Suprapubic skin (tissue), 4 donors: ENCODE data around the gene ZBTB16. TPM values are rescaled to one million over a fixed set of nuclear protein-coding genes. Genes with fewer than 3 reads are reported as not detected.

Experiments
- DNase-seq, 2 donors: peaks; one replicate each; pipeline ENCODE4 v3.0.0-alpha.2; 2019; ENCODE audit warnings: low spot score in 2 of 2
- H3K27ac ChIP-seq: fragments of 200-600 bp; sonication (generic); one replicate; pipeline ENCODE4 v1.5.1; 2019
- H3K27me3 ChIP-seq: fragments of 200-600 bp; sonication (generic); one replicate; pipeline ENCODE4 v1.5.1; 2019
- H3K36me3 ChIP-seq: fragments of 200-600 bp; sonication (generic); one replicate; pipeline ENCODE4 v1.5.1; 2019
- H3K4me1 ChIP-seq: fragments of 200-600 bp; sonication (generic); one replicate; pipeline ENCODE4 v1.5.1; 2019
- H3K4me3 ChIP-seq: fragments of 200-600 bp; sonication (generic); one replicate; pipeline ENCODE4 v1.5.1; 2019; ENCODE audit warnings: mild to moderate bottlenecking
- H3K9me3 ChIP-seq: fragments of 200-600 bp; sonication (generic); one replicate; pipeline ENCODE4 v1.5.1; 2019
- CTCF ChIP-seq, 2 donors: fragments of 200-600 bp in 1 of 2; fragments of 450-650 bp in 1 of 2; sonication (generic) in 1 of 2; IDR thresholded peaks; one replicate each; pipeline ENCODE4 v1.5.1; 2016 to 2019; ENCODE audit warnings: antibody characterized with exemption in 2 of 2, mild to moderate bottlenecking in 1 of 2, moderate library complexity in 1 of 2
- EP300 ChIP-seq: sonication (generic); formaldehyde crosslinking; IDR thresholded peaks from one replicate; pipeline ENCODE4 v1.6.1; 2017; ENCODE audit warnings: antibody characterized with exemption
- POLR2A ChIP-seq, 2 donors: fragments of 450-650 bp; IDR thresholded peaks; one replicate each; pipeline ENCODE4 v1.6.1; 2017; ENCODE audit warnings: antibody characterized with exemption in 2 of 2, mild to moderate bottlenecking in 2 of 2, moderate library complexity in 2 of 2
- POLR2AphosphoS5 ChIP-seq, 3 donors: sonication (generic); formaldehyde crosslinking; IDR thresholded peaks; one replicate each; pipeline ENCODE4 v1.6.1; 2017; ENCODE audit warnings: antibody characterized with exemption in 3 of 3
- WGBS: methylation state at CpG from one replicate; pipeline ENCODE4 v1.1.5; 2018; 5-methylcytosine and 5-hydroxymethylcytosine counted together
- total RNA-seq, 4 donors: library from RNA; depleted of rRNA; stranded (reverse); fragments of >200 nt; gene quantifications; one replicate each; pipeline ENCODE4 v1.1.0, GENCODE V29; 2016

ZBTB16 gene
- total RNA-seq, 4 donors from 2014 or later = 142 to 474 (median 232) TPM

- 89% methylated on average over 9 of the region's 9 CpGs for WGBS
- Histone ChIP-seq H3K27ac (peak overlapping the region; percentile 100), H3K9me3 (no peaks in the 10 kb centered on the region), H3K27me3 (no peaks in the 10 kb centered on the region), H3K36me3 (no peaks in the 10 kb centered on the region), H3K4me3 (no peak overlapping the region), H3K4me1 (peaks cover 96% of the 10 kb centered on the region)
- no peak for DNase-seq
- no peak for TF ChIP-seq CTCF (IDR thresholded peaks at IDR 0.05)
- TF ChIP-seq EP300 = no peak
- TF ChIP-seq POLR2A (IDR thresholded peaks at IDR 0.05) = no peak
- no peak for TF ChIP-seq POLR2AphosphoS5 (IDR thresholded peaks at IDR 0.05)
Observed at GRCh38 chr11:114164546-114164945, 105.0 kb downstream of the ZBTB16 start.

DNA sequence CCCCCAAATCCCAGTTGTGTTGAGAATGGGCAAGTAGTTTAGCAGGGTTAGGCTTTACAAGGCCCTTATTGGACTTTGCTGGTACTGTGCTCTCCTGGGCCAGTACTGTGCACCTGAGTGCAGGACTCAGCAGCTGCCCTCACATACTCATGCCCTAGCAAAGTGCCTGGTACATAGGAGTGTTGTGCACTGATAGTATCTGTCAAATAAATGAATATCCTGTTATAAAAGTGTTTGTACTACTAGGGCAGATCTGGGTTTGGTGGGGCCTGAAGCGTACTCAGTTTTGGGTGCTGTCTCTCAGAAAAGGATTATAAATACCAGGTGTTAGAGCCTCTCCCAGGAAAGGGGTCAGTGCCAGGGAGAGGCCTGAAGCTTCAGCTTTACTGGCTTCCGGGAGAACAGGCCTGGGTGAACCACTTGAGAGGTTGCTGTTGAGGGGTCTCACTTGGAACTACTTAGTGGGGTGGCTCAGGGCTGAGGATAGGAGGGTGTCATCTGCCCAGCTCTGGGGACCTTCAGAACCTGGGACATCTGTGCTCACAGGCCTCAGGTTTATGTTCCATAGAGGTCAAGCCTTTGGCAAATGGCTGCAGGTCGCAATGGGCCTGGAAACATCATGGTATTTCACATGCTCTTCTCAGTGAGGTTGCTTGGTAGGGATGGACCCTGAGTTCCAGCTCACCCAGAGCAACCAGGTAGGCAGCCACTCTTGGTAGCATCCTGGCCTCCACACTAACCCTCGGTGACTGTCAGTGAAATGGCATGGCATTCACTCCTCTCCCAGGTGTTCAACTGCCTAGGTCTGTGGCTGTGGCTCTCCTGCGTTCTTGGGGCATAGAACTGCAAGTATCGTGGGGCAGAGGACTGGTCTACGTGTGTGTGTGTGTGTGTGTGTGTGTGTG lies 106.1 kb downstream of the ZBTB16 start:
- TF ChIP-seq EP300 = no peak
- no peak for TF ChIP-seq POLR2A (IDR thresholded peaks at IDR 0.05)
- no peak for TF ChIP-seq CTCF (IDR thresholded peaks at IDR 0.05)
- TF ChIP-seq POLR2AphosphoS5 (IDR thresholded peaks at IDR 0.05) = no peak
- Histone ChIP-seq H3K4me3 (no peak overlapping the region), H3K27me3 (no peaks in the 10 kb centered on the region), H3K27ac (peak overlapping the region; percentile 100), H3K36me3 (no peaks in the 10 kb centered on the region), H3K9me3 (no peaks in the 10 kb centered on the region), H3K4me1 (peaks cover 98% of the 10 kb centered on the region)
- DNase-seq = no peak
- WGBS = 88% methylated on average over 7 of the region's 7 CpGs

DNA sequence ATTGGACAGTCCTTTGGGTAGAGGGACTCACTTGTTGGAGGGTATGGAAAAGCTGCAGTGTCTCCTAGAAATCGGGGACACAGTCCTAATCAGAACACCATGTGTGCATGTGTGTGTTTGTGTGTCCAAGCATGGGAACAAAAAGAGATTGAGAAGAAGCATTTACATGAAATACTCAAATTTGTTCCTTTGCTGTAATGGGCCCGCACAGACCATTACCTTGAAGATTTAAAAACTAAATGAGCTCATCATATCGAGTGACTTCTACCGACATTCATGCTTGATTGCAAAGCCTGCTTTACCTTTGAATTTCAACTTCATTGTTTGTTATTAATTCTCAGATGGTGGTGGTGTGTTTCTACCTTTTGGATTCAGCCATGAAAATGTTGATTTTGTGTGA lies 106.9 kb downstream of the ZBTB16 start:
- WGBS = 55% methylated on average over 4 of the region's 4 CpGs
- peaks cover 98% of the 10 kb centered on the region for H3K4me1 ChIP-seq
- H3K36me3 ChIP-seq = no peaks in the 10 kb centered on the region
- TF ChIP-seq CTCF (IDR thresholded peaks at IDR 0.05) (no peak), EP300 (no peak), POLR2A (IDR thresholded peaks at IDR 0.05) (no peak), POLR2AphosphoS5 (IDR thresholded peaks at IDR 0.05) (no peak)
- H3K27ac ChIP-seq = peak overlapping the region; percentile 100
- no peak for DNase-seq
- H3K4me3 ChIP-seq = no peak overlapping the region
- no peaks in the 10 kb centered on the region for H3K27me3 ChIP-seq
- no peaks in the 10 kb centered on the region for H3K9me3 ChIP-seq

- no peak for DNase-seq
- Histone ChIP-seq H3K36me3 (no peaks in the 10 kb centered on the region), H3K27ac (peak overlapping the region; percentile 100), H3K27me3 (no peaks in the 10 kb centered on the region), H3K4me1 (peaks cover 98% of the 10 kb centered on the region), H3K9me3 (no peaks in the 10 kb centered on the region), H3K4me3 (no peak overlapping the region)
- TF ChIP-seq CTCF (IDR thresholded peaks at IDR 0.05) = no peak
- no peak for TF ChIP-seq POLR2A (IDR thresholded peaks at IDR 0.05)
- no peak for TF ChIP-seq POLR2AphosphoS5 (IDR thresholded peaks at IDR 0.05)
- TF ChIP-seq EP300 = no peak
- WGBS = under 1% methylated on average over 3 of the region's 3 CpGs
Observed at GRCh38 chr11:114166897-114167323, 107.4 kb downstream of the ZBTB16 start.

- WGBS = 26% methylated on average over 5 of the region's 5 CpGs
- peak overlapping the region; percentile 1 for H3K4me3 ChIP-seq
- no peak for DNase-seq
- H3K27me3 ChIP-seq = no peaks in the 10 kb centered on the region
- TF ChIP-seq POLR2AphosphoS5 (IDR thresholded peaks at IDR 0.05) (no peak), CTCF (IDR thresholded peaks at IDR 0.05) (no peak), EP300 (no peak), POLR2A (IDR thresholded peaks at IDR 0.05) (no peak)
- H3K27ac ChIP-seq = peak overlapping the region; percentile 100
- peaks cover 98% of the 10 kb centered on the region for H3K4me1 ChIP-seq
- H3K36me3 ChIP-seq = no peaks in the 10 kb centered on the region
- no peaks in the 10 kb centered on the region for H3K9me3 ChIP-seq
Observed at GRCh38 chr11:114167355-114167754, 107.8 kb downstream of the ZBTB16 start.
